ENCODE measurements around the gene RIPOR1.

Gene RIPOR1

GRCh38 chr16:67555795-67556212 lies 27.2 kb downstream of the RIPOR1 start:
- TF ChIP-seq CTCF (IDR thresholded peaks at IDR 0.05; ENCODE audit: low read depth, low read length): no peak
- no peaks in the 10 kb centered on the region for H3K9me3 ChIP-seq
- peaks cover 5% of the 10 kb centered on the region for H3K4me1 ChIP-seq
- no peaks in the 10 kb centered on the region for H3K27me3 ChIP-seq
- no peak for DNase-seq
- no peaks in the 10 kb centered on the region for H3K36me3 ChIP-seq
- H3K4me3 ChIP-seq (ENCODE audit: low read depth, low read length): no peak overlapping the region

GRCh38 chr16:67558859-67559258 lies 30.2 kb downstream of the RIPOR1 start:
- Histone ChIP-seq H3K9me3 (no peaks in the 10 kb centered on the region), H3K4me1 (no peaks in the 10 kb centered on the region), H3K27me3 (no peaks in the 10 kb centered on the region), H3K36me3 (peaks cover 4% of the 10 kb centered on the region; the same call in 1 of the 2 replicates), H3K4me3 (ENCODE audit: low read depth, low read length) (no peak overlapping the region)
- no peak for TF ChIP-seq CTCF (IDR thresholded peaks at IDR 0.05; ENCODE audit: low read depth, low read length)
- no peak for DNase-seq

GRCh38 chr16:67560827-67561342 lies 32.3 kb downstream of the RIPOR1 start:
- no peak for TF ChIP-seq CTCF (IDR thresholded peaks at IDR 0.05; ENCODE audit: low read depth, low read length)
- DNase-seq: no peak
- H3K36me3 ChIP-seq: peaks cover 4% of the 10 kb centered on the region; the same call in 1 of the 2 replicates
- H3K9me3 ChIP-seq: no peaks in the 10 kb centered on the region
- H3K4me3 ChIP-seq (ENCODE audit: low read depth, low read length): peak overlapping the region; percentile 70
- no peaks in the 10 kb centered on the region for H3K4me1 ChIP-seq
- no peaks in the 10 kb centered on the region for H3K27me3 ChIP-seq

GRCh38 chr16:67561501-67561823 lies 32.8 kb downstream of the RIPOR1 start:
- no peaks in the 10 kb centered on the region for H3K9me3 ChIP-seq
- H3K27me3 ChIP-seq: no peaks in the 10 kb centered on the region
- no peak for DNase-seq
- TF ChIP-seq CTCF (IDR thresholded peaks at IDR 0.05; ENCODE audit: low read depth, low read length): no peak
- H3K4me1 ChIP-seq: no peaks in the 10 kb centered on the region
- H3K36me3 ChIP-seq: peaks cover 4% of the 10 kb centered on the region; the same call in 1 of the 2 replicates
- H3K4me3 ChIP-seq (ENCODE audit: low read depth, low read length): peak overlapping the region; percentile 70

GRCh38 chr16:67561824-67562525 lies 33.3 kb downstream of the RIPOR1 start:
- TF ChIP-seq CTCF (IDR thresholded peaks at IDR 0.05; ENCODE audit: low read depth, low read length): no peak
- Histone ChIP-seq H3K27me3 (no peaks in the 10 kb centered on the region), H3K4me3 (ENCODE audit: low read depth, low read length) (peak overlapping the region; percentile 95), H3K9me3 (no peaks in the 10 kb centered on the region), H3K4me1 (no peaks in the 10 kb centered on the region), H3K36me3 (peaks cover 4% of the 10 kb centered on the region; the same call in 1 of the 2 replicates)
- DNase-seq: peak; percentile 98

GRCh38 chr16:67562526-67562917 lies 33.9 kb downstream of the RIPOR1 start, which contains the start of gene CTCF:
Gene CTCF (plus strand): TSS chr16:67562526. CDS start chr16:67610833, 48,307 bp downstream.
- DNase-seq: peak; percentile 90
- Histone ChIP-seq H3K36me3 (peaks cover 4% of the 10 kb centered on the region; the same call in 1 of the 2 replicates), H3K4me3 (ENCODE audit: low read depth, low read length) (peak within 1 kb of the TSS; percentile 95), H3K4me1 (no peaks in the 10 kb centered on the region), H3K9me3 (no peaks in the 10 kb centered on the region), H3K27me3 (no peaks in the 10 kb centered on the region)
- peak; percentile 48 for TF ChIP-seq CTCF (IDR thresholded peaks at IDR 0.05; ENCODE audit: low read depth, low read length)
